22Rv1 (cell line): ENCODE results near the gene ZNF878.
"Not testable (repeated sequence)": the region's sequence is repeated elsewhere in the genome, so short reads cannot be mapped to it uniquely, and the experiment has no call there.

ENCODE experiments used
- H3K27ac ChIP-seq: fragments of 450-650 bp; 2 replicates; pipeline ENCODE4 v1.5.1; 2017
- ZFX ChIP-seq: fragments of 450-650 bp; IDR thresholded peaks from 2 replicates; pipeline ENCODE4 v1.6.1; 2017; ENCODE audit warnings: antibody characterized with exemption, borderline replicate concordance
- TF ChIP-seq, protein P1 (sequence below): fragments of 450-650 bp; IDR thresholded peaks from 2 replicates; pipeline ENCODE4 v1.5.1; 2017; ENCODE audit warnings: mild to moderate bottlenecking

The ZNF878 gene

DNA sequence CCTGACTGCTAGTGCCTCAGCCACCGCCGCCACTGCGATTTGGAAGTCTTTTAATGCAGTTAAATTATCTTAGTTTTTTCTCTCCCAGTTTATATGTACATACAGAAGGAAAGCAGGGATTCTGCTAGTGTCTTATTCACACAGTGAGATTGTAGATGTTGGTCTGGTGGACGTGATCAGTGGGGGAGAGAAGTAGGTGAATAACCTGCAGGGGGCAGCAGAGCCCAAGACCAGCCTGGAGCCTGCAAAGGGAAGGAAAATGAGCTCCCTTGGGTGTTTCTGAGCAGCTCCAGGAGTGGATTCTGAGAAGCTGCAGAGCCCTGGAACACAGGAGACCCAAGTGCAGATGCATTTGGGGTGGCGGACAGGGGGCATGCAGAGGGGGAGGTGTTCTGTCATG is 38.0 kb upstream of the ZNF878 start:
- H3K27ac ChIP-seq = no peak overlapping the region
- TF ChIP-seq, protein P1, sequence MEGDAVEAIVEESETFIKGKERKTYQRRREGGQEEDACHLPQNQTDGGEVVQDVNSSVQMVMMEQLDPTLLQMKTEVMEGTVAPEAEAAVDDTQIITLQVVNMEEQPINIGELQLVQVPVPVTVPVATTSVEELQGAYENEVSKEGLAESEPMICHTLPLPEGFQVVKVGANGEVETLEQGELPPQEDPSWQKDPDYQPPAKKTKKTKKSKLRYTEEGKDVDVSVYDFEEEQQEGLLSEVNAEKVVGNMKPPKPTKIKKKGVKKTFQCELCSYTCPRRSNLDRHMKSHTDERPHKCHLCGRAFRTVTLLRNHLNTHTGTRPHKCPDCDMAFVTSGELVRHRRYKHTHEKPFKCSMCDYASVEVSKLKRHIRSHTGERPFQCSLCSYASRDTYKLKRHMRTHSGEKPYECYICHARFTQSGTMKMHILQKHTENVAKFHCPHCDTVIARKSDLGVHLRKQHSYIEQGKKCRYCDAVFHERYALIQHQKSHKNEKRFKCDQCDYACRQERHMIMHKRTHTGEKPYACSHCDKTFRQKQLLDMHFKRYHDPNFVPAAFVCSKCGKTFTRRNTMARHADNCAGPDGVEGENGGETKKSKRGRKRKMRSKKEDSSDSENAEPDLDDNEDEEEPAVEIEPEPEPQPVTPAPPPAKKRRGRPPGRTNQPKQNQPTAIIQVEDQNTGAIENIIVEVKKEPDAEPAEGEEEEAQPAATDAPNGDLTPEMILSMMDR = peak; percentile 73
- no peak for TF ChIP-seq ZFX

DNA sequence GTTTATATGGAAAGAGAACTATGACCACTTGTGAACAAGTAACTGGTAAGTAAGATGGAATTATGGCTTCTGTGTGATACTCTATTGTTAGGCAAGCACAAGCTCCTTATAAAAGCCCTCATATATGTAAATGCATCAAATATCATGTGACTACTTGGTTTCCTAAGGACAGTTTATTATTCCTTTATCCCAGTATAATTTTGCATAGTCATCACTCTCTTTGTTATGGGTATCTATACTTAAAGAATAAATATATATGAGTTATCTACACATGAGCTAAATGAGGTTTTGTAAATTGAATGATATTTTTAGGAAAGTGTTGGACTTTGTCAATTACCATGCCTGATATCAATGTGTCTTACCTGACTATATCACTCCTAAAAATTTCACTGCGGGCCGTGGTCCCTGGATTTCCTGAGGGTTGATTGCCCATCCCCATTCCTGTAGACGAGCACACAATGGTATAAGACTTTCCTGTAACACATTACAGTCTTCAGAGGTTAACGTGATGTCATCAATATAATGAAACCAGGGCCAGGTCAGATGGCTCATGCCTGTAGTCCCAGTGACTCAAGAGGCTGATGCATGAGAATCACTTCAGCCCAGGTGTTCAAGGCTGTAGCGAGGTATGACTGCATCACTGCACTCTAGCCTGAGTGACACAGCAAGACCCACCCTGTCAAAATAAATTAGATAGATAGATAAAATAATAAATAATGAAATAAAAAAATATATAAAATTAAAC is 32.5 kb upstream of the ZNF878 start:
- H3K27ac ChIP-seq = no peak overlapping the region
- TF ChIP-seq, protein P1 = no peak
- no peak for TF ChIP-seq ZFX

DNA sequence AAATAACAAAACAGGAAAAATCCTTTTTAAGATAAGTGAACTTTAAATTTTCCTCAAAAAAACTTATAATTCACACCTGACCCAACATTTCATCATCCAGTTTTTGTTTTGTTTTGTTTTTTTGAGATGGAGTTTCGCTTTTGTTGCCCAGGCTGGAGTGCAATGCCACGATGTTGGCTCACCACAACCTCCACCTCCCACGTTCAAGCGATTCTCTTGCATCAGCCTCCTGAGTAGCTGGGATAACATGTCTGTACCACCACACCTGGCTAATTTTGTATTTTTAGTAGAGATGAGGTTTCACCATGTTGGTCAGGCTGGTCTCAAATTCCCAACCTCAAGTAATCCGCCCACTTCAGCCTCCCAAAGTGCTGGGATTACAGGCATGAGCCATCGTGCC is 30.6 kb upstream of the ZNF878 start:
- not testable (repeated sequence) for H3K27ac ChIP-seq

DNA sequence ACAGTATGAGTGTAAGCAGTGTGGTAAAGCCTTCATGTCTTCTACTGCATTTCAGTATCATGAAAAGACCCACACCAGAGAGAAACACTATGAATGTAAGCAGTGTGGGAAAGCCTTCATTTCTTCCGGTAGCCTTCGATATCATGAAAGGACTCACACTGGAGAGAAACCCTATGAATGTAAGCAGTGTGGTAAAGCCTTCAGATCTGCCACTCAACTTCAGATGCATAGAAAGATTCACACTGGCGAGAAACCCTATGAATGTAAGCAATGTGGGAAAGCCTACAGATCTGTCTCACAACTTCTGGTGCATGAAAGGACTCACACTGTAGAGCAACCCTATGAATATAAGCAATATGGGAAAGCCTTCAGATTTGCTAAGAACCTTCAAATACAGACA is 24.6 kb upstream of the ZNF878 start:
- no peak overlapping the region for H3K27ac ChIP-seq
- TF ChIP-seq ZFX = no peak
- TF ChIP-seq, protein P1 = no peak

DNA sequence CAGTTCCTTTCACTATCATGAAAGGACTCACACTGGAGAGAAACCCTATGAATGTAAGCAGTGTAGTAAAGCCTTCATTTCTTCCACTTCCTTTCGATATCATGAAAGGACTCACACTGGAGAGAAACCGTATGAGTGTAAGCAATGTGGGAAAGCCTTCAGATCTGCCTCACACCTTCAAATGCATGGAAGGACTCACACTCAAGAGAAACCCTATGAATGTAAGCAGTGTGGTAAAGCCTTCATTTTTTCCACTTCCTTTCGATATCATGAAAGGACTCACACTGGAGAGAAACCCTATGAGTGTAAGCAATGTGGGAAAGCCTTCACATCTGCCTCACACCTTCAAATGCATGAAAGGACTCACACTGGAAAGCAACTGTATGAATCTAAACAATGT is 23.6 kb upstream of the ZNF878 start:
- H3K27ac ChIP-seq = not testable (repeated sequence)

DNA sequence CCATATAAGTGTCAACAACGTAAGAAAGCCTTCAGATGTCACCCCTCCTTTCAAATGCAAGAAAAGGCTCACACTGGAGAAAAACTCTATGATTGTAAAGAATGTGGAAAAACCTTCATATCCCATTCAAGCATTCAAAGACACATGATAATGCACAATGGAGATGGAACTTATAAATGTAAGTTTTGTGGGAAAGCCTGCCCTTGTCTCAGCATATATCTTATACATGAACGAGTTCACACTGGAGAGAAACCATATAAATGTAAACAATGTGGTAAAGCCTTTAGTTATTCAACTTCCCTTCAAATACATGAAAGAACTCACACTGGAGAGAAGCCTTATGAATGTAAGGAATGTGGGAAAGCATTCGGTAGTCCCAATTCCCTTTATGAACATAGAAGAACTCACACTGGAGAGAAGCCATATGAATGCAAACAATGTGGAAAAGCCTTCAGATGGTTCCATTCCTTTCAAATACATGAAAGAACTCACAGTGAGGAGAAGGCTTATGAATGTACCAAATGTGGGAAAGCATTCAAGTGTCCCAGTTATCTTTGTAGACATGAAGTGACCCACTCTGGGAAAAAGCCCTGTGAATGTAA is 22.9 kb upstream of the ZNF878 start:
- H3K27ac ChIP-seq = no peak overlapping the region
- TF ChIP-seq, protein P1 = no peak
- no peak for TF ChIP-seq ZFX

DNA sequence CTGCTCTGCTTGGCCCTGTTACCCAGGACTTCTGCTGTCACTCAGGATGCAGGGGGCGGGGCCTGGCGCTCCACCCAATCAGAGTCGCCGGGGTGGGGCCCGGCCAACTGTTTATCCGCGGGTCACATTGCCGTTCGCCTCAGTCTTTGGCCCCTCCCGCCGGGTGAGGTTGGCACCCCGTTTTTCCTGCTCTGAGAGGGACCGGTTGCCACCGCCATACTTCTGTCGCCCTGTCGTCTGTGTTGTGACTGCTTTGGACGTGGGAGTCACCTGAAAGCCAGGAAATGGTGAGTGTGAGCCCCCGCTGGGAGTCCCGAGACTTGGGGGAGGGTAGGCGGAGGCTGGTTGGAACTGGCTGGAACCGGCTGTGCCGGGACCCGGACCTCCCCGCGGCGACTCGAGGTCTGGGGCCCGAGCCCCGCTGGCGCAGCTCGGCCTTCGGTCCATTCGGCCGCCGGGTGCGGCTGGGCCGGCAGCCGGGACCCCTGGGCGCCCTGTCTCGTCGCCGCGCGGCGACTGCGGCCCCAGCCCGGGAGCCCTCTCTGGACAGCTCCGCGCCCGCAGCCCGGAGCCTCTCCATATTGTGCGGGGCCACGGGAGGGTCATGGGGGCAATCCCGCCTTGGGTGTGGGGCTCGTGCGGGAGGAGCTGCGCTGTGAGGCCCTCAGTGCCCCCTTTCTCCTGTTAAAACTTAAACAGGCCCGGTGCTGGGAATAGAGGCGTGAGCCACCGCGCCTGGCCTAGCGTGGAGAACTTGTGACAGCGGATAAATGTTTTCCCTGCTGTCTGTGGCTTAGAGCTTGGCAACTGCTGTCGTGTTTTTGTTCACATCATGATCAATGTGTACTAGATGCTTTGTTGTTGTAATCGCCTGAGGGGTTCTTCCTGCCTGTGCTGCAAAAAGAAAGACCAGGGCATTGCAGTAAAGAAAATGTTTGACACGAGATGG is 12.1 kb upstream of the ZNF878 start, which contains the start of gene ZNF844:
TSS of gene ZNF844 (plus strand) at position 142 of the 949 bp plus-strand sequence. CDS start at position 285, 143 bp downstream.
- peak within 1 kb of the TSS; percentile 73 for H3K27ac ChIP-seq

More for the DNA sequence above, 12.1 kb upstream of the ZNF878 start, which contains the start of gene ZNF844:
- no peak for TF ChIP-seq ZFX
- TF ChIP-seq, protein P1 = no peak
